GM18873 (cell line): ENCODE data around the gene PLLP.
"Not testable (repeated sequence)": the region's sequence is repeated elsewhere in the genome, so short reads cannot be mapped to it uniquely, and the experiment has no call there.

Experiments used
- ATAC-seq: cut with Tn5 transposase; IDR thresholded peaks from one replicate; pipeline ENCODE4 v1.9.1; 2021; ENCODE audit warnings: mild to moderate bottlenecking, moderate library complexity, moderate number of reproducible peaks; ENCODE audit not compliant: unreplicated experiment, low FRiP score

The PLLP gene

DNA sequence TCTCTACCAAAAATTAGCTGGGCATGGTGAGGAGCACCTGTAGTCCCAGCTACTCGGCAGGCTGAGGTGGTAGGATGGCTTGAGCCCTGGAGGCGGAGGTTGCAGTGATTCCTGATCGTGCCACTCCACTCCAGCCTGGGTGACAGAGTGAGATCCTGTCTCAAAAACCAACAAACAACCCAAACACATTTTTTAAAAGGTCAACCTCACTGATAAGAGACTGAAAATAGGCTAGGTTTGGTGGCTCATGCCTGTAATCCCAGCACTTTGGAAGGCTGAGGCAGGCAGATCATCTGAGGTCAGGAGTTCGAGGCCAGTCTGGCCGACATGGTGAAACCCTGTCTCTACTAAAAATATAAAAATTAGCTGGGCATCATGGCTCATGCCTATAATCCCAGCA, 8.5 kb downstream of the PLLP start:
- not testable (repeated sequence) for ATAC-seq

DNA sequence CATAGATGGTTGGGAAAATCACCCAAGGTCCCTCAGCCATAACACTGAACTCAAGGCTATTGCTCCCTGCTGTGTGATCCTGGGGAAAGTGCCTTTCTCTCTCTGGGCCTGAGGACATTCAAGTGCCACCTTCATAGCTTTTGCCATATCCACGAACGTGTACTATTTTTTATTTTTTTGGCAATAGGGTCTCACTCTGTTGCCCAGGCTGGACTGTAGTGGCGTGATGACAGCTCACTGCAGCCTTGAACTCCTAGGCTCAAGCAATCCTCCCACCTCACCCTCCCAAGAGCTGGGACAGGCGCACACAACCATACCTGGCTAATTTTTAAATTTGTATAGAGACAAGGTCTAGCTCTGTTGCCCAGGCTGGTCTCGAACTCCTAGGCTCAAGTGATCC, 10.6 kb downstream of the PLLP start:
- ATAC-seq = no peak

DNA sequence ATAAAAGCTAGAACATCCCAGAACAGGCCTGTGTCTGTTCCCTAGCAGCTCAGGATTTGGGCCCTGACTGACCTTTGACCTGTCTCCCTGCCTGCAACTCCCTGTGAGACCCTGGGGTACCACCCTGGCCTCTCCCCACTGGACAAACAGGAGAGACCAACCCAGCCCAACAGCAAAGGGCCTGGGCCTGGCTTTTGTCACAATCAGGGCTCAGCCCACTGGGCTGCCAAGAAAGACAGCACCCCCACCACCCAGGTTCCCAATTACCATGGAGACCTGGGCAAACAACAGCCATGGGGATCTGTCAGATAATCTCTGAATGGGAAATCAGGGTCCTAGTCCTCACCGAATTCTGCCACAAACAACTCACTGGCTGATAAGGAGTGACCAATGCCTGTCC, 11.1 kb downstream of the PLLP start:
- no peak for ATAC-seq

DNA sequence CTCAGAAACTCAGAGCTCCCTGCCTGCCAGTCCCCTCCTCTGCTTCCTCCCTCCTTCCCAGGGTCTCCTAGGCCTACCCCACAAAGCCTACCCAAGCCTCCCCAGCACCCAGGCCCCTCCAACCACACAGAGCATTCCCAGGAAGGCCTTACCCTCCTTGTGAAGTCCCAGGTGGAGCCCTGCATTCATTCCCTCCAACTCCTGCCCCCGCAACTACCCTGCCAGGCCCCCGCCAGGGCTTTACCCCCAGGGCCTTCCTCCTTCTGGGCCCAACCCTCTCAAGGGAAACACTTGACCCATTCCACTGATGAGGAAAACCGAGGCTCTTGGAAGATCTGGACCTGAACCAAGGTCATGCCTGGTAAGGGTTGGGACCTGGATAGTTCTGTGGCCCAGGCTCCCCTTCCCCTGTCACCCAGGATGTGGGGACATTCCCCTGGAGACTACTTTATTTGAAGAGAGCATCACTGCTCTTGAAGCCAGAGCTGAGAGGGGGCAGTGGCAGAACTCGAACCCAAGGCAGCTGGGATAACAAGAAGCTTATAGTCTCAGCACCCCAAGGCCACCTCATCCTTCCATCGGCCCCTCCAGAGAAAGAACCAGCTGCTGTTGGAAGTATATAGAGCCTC, 12.5 kb downstream of the PLLP start:
- no peak for ATAC-seq

DNA sequence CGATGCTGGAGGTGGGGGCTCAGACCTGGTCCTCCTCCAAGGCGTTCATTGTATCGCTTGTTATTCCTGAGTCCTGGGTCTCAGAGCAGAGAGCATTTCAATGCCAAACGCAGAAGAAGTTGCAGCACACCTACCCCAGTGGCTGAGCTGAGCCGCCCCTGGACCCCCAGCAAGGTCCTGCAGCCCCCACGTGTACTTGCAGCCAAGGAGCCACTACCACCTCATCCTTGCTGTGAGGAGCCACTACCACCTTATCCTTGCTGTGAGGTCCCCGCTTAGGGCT, 13.5 kb downstream of the PLLP start:
- ATAC-seq = no peak

DNA sequence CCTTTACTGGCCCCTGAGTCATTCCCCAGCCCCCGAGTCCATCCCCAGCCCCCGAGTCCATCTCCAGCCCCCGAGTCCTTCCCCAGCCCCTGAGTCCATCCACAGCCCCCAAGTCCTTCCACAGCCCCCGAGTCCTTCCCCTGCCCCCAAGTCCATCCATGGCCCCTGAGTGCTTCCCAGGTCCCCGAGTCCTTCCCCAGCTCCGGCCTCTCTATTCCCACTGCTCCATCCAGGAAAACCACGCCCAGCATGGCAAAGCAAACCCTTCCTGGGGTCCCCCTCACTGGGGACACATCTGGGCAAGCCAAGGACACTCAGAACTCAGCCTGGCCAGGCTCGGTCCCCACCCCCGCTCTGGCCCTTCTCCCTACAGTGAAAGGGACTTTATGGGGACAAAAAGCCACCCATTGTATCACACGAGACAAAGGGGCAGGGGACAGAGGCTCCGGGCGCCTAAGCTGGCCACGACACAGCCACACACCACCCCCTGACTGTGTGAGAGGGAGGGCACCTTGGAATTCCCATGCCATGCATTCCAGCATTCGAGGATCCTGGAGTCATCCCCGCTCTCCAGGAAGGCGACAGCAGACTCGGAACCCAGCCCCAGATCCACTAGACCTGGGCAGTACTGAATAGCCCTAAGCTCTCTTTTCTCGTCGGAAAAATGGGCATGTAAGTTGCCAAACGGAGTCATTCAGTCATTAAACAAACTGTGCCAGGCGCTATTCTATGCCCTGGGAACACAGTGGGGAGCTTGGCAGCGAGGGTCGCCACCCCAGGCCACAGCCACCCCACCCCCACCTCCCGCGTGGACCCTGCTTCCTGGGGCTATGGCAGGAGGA, 14.0 kb downstream of the PLLP start:
- no peak for ATAC-seq

DNA sequence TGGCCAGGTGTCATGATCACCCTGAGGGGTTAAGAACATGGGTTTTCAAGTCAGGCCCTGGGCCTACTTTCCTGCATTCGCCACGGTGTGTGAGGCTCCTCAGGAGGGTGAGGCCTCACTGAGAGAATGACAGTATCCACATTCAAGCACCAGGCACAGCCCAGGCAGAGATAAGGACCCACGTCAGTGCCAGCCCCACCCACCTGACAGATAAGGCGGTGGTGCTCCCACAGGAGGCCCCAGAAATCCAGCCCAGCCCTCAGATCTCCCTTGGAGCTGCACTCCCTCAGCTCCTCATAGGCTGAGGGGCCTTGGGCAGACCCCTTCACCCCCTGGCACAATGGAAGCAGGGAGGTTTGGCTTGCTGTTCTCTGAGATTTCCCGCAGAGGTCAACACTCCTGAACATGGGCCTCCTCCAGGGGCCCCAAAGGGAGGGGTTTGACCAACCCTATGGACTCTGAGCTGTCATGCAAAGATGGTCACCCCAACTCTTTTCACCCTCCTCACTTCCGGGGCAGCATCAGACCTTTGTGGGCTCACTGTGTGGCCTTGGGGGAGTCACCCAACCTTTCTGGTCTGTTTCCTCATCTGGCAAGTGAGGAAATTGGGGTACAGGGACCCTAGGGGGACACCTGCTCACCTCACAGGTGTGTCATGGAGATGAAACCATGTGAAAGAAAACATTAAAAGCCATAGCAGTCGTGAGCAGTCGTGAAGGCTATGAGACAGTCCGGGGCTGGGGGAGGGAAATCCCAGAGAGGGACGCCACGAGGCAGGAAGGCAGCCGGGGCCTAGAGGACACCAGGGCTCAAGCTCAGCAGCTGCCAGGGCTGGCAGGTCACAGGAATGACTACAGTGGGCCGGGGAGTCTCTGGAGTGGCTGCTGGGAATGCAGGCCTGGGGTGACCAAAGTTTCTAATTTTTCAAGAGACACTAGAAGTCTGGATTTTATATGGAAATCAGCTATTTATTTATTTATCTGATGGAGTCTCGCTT, 15.4 kb downstream of the PLLP start:
- ATAC-seq = no peak

DNA sequence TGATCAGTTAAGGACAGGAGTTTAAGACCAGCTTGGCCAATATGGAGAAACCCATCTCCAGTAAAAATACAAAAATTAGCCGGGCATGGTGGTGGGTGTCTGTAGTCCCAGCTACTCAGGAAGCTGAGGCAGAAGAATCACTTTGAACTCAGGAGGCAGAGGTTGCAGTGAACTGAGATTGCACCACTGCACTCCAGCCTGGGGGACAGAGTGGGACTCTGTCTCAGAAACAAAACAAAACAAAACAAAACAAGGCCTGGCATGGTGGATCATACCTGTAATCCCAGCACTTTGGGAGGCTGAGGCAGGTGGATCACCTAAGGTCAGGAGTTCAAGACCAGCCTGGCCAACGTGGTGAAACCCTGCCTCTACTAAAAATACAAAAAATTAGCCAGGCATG, 17.1 kb downstream of the PLLP start:
- ATAC-seq = not testable (repeated sequence)

DNA sequence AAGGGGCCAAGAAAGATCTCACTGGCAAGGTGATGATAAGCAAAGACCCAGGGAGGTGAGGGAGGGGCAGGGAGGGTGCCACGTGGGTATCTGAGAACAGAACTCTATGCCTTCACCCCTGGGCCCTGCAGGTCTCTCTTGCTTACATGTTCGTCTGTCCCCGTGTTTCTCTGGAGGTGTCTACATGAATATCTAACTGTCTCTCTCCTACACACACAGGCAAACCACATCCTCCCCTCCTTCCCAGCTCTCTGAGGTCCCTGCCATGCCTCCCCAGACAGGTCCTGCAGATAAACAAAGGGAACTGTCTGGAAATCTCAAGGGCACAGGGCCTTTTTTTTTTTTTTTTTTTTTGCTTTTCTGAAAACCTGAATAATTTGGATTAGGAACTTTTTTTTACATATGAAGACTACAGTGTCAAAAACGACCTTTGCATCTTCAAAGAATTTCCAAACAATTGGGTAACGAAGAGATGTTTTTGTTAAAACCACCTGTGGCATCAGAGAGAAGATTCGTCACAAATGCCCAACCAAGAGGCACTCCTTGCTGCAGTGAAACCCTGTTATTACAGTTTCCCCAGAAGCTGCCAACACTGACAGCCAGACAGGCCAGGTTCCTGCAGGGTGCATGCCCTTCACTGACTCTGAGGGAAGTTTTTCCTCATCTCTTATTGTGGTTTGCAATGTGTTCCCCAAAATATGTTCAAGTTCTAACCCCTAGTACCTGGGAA, 17.8 kb downstream of the PLLP start:
- no peak for ATAC-seq

DNA sequence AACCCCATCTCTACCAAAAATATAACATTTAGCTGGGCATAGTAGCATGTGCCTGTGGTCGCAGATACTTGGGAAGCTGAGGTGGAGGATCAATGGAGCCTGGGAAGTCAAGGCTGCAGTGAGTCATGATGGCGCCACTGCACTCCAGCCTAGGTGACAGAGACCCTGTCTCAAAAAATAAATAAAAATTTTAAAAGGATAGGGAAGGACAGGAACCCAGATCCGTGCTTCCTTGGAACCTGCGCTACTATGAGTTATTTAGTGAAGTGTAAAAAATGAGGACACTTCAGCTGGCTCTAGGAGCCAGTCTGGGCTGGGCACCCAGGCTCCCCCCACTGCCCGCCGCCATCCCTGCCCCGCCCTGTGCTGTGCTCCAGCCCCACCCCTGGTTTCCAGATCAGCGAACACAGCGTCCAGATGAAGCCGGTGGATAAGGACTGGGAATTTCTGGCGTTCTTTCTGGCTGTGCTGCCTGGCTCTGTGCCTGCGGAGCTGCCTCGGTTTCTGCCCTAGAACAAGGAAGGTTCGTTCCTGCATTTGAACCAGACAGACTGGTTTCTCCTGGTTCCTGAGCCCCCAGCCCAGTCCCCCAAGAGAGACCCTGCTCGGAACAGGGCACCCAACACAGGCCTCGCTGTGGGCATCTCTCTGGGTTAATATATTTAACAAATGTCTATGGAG, 18.5 kb downstream of the PLLP start:
- ATAC-seq = no peak

DNA sequence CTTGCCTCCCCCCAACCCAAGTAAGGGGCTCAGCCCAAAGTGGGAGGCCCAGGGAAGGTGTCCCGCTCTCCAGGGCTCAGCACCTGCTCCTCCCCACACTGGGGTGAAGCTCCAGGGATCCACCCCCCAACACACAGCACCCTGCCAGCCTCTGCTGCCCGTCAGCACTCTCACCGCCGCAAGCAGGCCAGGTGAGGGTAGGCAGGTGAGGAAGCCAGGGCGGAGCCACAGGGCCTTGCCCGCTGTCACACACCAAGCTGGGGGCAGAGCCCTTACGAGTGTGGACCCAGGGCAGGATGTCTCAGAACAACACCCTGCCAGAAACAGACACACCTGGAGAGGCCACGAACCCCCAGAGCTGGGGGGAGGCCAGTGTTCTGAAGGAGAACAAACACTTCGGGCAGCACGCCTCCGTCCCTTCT, 19.5 kb downstream of the PLLP start:
- no peak for ATAC-seq

DNA sequence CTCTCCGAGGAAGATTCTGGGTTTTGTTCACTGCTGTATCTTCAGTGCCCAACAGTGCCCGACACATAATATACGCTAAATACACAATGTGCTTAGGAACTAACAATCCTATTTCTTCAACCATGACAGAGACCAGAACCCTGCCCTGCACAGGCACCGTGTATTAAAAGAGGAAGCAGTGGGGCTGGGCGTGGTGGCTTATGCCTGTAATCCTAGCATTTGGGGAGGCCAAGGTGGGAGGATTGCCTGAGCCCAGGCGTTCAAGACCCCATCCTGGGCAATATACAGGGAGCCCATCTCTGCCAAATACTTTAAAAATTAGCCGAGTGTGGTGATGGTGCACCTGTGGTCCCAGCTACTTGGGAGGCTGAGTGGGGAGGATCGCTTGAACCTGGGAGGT, 20.1 kb downstream of the PLLP start:
- ATAC-seq = no peak

DNA sequence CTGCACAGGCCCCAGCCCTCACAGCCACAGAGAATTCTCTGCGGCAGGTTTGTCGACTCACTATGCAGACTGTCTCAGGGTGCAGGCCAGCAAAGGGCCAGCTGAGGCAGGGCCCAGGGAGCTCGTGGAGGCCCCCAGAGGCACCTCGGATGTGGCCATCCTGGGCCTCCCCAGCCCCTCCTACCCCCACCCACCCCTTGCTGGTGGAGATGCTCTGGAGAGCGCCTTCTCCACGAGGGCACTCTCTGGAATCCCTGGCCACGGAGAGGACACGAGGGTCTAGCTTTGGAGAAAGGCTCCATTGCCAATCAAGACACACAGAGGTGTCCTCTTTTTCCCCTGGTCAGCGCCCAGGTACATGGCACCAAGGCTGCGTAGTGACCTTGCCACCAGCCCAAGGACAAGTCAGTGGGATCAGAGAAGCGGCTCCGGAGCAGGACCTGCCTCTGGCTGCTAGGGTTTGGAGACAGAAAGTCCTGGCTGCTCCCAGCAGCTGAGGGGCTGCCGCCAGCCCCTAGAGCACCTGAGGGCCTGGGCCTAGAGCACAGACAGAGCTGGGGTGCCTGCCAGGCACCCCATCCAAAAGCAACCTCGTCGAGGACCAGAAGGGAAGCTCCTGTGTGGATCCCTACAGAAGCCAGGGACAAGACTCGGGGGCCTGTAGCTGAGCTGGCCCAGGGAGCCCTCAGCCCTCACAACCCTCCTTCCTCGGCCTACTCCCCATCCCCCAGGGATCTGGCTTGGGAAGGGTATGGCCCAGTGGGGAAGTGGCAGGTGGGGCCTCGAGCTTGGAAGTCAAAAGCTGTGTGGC, 20.7 kb downstream of the PLLP start:
- ATAC-seq = no peak

DNA sequence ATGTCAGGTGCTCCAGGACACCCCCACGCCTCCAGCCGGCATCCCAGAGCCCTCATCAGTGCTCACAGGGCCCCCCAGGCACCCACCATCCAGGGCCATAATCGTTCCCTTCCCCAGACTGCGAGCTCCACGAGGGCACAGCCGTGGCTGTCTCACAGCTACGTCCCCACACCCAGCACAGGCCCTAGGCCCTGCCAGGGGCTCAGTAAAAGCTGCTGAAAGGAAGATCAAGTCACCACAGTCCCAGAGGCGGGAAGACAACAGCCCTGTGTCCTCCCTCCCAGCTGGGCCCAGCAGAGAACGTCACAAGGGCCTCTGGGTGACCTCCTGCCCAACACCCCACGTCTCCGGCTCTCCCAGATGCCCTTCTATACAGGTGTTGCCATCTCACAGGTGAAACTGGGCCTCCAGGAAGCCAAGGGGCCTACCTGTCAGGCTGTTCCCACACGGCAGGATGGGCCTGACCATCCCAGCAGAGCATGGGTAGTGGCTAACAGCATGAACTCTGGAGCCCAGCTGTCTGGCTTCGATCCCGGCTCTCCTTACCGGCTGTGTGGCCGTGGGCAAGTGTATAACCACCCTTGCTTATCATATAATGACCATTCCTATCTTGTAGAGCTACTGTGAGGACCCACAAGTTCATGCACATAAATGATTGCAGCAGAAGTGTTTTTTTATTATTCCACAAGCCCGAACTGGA, 21.5 kb downstream of the PLLP start:
- no peak for ATAC-seq

DNA sequence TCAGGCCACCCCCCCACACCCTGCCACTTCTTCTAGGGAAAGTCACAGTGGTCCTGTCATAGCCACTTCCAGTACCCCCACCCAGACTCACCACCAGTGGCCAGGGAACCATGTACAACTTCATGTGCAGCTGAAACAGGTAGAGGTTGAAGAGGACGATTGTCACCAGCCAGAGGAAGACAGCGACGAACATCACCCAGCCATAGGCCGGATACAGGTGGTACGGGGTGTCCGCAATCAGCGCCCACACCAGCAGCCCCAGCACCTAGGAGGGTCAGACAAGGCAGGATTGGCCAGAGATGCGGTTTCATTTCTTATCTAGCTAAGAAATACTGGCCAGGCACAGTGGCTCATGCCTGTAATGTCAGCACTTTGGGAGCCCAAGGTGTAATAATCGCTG, 22.7 kb downstream of the PLLP start:
- ATAC-seq = no peak

DNA sequence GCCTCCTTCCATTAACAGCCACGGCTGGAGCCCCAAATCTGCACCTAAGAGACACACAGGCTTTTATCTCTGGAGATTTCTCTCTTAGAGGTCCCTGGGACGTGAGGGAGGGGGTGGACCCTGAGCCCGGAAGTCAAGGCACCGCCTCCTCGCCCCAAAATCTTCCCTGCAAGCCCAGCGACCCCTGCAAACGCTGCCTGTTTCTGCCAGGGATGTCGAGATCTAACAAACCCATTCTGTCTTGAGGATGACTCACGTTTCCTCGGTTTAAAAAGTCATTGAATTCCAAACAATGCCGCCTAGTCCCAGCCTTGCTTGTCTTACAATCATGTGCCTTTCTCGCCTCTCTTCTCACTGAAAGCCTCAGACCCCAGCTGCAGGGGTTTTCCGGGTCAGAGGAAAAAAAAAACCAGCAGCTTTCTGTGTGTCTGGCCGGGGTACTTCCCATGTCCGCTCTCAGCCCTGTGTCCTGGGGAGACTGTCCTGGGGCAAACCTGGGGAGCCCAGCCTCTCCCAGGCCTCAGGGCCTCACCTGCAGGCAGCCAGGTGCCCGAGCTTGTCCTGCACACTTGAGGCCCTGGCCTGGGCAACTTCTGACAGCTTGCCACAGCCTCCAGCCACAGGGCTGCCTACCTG, 24.1 kb downstream of the PLLP start:
- ATAC-seq = no peak

DNA sequence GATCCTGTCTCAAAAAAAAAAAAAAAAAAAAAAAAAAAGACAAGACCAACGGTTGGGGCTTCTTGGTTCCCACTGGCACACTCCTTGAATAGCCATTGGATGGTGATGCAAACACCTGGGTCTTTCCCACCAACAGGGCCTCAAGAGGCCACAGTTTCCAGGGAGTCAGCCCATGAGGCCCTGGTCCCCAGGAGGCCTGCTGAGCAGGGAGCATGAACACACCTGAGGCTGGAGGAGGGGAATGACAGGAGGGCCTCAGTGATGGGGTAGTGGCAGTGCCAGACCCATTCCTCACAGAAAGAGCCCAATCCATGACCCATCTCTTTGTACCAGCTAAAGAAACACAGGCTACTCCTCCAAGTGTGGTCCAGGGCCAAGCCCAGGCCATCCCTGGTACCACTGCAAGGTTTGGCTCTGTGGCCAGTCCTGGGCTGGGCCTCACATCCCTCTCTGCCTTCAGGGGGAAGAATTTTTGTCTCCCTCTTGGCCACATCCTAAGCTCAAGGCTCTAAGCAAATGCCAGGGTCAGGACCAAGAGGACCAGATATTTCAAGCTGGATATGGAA, 25.5 kb downstream of the PLLP start:
- no peak for ATAC-seq
